Measurements from ENCODE around the gene GATA1. TPM values are rescaled to one million over a fixed set of nuclear protein-coding genes. Genes with fewer than 3 reads are reported as not detected.

The GATA1 gene
- not detected in 2 replicates for total RNA-seq

DNA sequence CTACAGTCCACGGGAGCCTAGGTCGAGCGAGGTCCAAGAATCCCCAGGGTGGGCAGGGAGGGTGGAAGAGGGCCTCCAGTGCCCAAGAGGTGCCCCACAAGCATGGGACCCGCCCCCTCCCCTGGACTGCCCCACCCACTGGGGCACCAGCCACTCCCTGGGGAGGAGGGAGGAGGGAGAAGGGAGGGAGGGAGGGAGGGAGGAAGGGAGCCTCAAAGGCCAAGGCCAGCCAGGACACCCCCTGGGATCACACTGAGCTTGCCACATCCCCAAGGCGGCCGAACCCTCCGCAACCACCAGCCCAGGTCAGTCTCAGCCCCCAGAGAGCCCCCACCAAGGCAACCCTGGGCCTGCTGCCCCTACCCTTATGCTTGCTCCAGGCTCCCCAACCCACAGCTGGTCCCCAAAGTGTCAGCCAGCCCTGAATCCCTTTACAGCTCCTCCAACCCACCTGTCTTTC is at the start of gene GATA1:
Gene GATA1 (plus strand): TSS at position 250 of the 460 bp plus-strand sequence. CDS start 4,520 bp downstream, outside the sequence.
- intact Hi-C loops (cut with micrococcal nuclease): loop anchor here (5.0 kb wide), 1 partner anchor 49 kb away; no protein-coding TSS in a partner anchor

DNA sequence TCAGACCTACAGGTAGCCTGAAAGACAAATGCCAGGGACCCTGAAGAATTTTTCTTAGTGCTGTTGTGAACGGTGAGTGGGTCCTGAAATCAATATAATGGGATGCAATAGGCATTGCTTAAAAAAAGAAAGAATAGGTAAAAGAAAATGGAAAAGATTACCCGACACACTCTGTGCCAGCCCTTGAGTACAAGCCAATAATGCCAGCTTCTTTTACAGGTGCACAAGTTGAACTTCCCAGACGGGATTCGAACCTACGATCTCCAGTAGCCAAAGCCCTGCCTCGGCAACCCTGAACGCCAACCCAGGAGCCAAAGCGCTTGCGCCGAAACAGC is 49.5 kb upstream of the GATA1 start:
- intact Hi-C loops (cut with micrococcal nuclease): loop anchor here (1.0 to 5.0 kb wide), 7 partner anchors 24 to 221 kb away; partner anchors contain the start of genes GATA1, PQBP1, SUV39H1 and TIMM17B

DNA sequence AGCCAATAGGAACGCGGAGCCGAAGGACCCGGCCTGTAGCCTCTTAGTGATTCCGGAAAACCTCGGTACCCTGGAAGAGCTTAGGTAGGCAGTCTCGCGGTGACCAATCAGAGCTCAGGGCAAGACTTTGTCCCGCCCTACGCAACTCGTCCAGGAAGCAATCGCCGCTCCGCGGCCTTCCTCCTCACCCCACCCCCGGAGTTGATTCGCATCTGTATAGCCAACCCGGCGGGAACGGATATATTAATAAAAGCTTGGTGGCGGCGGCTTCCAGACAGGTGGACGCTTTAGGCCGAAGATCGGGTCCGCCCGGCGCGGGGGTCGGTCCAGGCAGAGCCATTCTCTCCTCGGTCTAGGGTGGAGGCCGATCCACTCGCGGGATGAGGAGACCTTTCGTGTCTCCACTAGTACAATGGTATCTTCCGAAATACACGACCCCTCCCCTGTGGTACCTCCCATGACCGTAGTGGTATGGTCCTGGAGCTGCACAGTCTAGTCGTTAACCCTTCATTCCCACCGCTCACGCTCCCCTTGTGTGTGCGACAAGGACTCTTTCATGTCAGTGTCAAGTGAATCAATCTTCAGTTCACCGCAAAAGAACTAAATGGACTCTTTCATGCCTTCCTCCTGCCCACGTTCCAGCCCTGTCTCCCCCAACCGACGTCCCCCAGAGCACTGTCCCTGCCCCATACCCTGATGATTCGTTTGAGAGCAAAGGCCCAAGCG is 49.0 kb upstream of the GATA1 start:
- intact Hi-C loops (cut with micrococcal nuclease): loop anchor here (1.0 to 5.0 kb wide), 7 partner anchors 24 to 221 kb away; partner anchors contain the start of genes GATA1, PQBP1, SUV39H1 and TIMM17B

DNA sequence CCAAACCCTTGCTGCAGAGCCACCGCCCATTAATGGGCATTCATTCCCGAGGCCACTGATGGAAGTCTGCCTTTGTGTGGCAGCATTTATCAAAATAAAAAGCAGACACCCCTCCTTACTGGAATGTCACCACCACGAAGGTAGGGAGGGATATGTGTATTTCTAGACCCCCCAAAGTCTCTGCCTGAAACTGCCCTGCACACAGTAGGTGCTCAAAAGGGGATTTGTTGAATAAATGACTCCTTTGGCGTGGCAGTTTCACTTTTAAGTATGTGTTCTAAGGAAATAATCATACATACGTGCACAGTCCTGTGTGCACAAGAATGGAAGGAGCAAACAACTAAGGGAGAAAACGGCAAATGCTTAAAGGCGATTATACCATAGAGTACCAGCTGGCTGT is 48.5 kb upstream of the GATA1 start:
- intact Hi-C loops (cut with micrococcal nuclease): loop anchor here (1.0 to 5.0 kb wide), 7 partner anchors 25 to 220 kb away; partner anchors contain the start of genes GATA1, PQBP1, SUV39H1 and TIMM17B

DNA sequence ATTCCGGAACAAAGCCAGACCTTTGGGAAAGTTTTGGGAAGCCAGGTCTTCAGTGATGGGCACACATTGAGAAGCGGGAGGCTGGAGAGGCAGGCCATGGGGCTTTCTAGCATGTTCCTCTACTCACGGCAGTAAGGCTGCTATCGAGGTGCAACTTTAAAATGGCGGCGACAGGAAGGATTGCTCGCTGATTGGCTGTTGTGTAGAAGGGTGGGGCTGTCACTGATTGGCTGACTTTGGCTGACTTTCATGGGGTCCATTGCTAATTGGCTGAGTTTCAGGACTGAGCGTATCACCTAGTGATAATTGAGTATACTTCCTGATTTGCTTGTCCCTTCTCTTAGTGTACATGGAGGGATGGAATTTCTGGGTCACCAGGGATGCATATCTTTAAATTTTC is 44.6 kb upstream of the GATA1 start:
- intact Hi-C loops (cut with micrococcal nuclease): no loop called here

DNA sequence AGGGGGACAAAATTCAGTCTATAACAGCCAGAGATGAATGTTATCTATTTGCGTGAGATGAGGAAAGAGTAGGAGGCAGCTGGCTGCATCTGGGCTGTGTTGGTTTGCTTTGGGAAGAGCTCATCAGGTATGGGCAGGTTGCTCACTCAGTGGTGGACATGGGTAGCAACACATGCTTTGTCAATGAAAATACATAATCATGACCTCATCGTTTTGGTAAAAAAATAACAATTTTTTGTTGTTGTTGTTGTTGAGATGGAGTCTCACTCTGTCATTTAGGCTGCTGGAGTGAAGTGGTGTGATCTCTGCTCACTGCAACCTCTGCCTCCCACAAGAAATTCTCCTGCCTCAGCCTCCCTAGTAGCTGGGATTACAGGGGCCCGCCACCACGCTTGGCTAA is 41.2 kb upstream of the GATA1 start:
- intact Hi-C loops (cut with micrococcal nuclease): no loop called here

DNA sequence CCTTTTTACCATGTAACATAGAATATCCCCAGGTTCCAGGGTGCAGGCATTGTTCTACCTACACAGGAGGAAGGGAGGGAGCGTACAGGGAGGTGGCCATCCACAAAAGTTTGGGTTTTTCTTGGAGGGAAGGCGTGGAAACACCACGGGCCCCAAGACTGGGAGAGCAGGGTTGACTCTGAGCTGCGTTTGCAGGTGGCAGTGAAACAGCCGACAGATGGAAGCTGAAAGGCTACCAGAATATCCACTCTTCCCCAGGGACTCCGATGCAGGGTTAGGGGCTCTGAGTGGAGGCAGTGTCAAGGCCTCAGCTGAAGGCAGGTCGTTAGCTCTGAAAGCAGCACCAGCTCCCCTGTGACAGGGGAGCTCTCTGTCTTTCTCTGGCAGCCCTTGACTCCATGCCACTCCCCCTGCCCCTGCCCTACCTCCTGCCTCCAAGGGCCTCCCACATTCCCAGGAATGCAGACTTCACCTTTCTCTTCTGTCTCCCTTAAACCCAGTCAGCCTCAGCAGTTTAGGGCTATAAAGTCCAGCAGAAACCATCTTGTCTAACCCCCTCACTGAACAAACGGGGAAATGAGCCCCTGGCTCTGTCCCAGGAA is 38.9 kb upstream of the GATA1 start:
- intact Hi-C loops (cut with micrococcal nuclease): no loop called here

DNA sequence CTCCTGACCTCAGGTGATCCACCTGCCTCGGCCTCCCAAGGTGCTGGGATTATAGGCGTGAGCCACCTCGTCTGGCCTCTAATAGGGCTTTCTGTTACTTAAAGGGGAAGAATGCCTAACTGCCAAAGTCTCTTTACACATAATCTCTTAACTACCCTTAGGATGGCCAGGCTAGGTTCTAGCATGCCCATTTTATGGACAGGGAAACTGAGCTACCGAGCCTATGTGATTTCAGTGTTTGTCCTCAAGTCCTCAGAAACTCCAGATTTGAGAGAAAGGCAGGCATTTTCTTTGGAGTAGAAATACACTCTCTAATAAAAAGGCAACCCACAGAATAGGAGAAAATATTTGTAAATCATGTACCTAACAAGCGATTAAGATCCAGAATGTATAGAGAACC is 37.2 kb upstream of the GATA1 start:
- intact Hi-C loops (cut with micrococcal nuclease): no loop called here

DNA sequence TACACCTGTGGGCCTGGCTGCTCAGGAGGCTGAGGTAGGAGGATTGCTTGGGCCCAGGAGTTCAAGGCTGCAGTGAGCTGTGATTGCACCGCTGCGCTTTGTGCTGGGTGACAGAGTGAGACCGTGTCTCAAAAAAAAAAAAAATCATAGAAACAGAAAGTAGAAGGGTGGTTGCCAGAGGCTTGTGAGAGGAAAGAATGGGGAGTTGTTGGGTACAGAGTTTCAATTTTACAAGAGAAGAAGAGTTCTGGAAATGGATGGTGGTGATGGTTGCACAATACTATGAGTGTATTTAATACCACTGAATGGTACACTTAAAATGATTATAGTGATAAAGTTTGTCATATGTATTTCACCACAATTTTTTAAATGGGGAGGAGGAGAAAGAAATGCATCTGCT is 35.0 kb upstream of the GATA1 start:
- intact Hi-C loops (cut with micrococcal nuclease): no loop called here

DNA sequence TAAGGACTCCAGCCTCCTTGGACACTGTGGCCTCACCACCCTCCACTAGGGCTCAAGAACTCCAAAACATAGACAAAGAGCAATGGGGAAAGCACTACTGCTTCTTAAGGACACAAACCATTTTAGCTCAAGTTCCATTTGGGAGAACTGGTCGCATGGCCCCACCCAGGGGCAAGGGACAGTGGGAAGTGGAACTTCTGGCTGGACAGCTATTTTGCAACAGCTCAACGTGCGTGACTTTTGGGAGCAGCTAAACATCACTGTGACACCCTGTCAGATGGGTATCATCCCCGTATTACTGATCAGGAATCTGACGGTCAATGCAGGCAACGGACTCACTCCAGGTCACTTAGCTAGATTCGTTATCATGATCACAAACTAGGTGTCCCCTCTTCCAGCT is 33.9 kb upstream of the GATA1 start:
- intact Hi-C loops (cut with micrococcal nuclease): no loop called here

DNA sequence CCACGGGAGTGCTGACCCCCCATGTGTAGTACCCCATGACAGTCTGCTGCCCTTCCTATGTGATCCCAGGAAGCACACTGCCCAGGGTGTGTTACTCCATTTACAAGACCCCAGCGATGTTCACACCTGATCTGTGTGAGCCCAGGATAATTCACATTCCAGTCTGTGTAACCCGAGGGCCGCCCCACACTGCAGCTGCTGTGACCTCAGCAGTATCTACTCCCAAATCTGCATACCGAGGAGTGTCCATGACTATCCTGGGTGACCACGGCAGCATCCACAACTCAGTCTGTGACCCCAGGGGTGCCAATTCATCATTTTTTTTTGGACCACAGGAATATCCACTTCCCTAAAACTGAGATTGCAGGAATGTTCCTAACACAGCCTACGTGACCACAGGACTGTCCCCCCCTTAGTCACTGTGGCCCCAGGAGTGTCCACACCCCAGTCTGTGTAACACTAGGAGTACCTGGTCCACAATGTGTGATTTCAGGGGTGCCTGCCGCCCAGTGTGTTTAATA is 32.6 kb upstream of the GATA1 start:
- intact Hi-C loops (cut with micrococcal nuclease): no loop called here

DNA sequence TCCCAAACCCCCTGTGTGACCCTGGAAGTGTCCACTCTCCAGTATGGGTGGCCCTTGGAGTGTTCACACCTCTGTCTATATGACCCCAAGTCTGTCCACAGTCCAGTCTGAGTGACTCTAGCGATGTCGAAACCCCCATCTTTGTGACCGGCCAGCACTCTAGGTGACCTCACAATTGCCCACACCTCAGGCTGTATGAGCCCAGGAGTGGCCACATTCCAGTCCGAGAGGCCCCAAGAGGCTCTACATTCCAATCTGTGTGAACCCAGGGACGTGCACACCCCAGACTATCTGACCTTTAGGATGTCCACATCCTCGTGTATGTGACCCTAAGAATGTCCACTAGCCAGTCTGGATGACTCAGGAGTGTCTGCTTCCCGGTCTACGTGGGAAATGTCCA is 32.2 kb upstream of the GATA1 start:
- intact Hi-C loops (cut with micrococcal nuclease): no loop called here

DNA sequence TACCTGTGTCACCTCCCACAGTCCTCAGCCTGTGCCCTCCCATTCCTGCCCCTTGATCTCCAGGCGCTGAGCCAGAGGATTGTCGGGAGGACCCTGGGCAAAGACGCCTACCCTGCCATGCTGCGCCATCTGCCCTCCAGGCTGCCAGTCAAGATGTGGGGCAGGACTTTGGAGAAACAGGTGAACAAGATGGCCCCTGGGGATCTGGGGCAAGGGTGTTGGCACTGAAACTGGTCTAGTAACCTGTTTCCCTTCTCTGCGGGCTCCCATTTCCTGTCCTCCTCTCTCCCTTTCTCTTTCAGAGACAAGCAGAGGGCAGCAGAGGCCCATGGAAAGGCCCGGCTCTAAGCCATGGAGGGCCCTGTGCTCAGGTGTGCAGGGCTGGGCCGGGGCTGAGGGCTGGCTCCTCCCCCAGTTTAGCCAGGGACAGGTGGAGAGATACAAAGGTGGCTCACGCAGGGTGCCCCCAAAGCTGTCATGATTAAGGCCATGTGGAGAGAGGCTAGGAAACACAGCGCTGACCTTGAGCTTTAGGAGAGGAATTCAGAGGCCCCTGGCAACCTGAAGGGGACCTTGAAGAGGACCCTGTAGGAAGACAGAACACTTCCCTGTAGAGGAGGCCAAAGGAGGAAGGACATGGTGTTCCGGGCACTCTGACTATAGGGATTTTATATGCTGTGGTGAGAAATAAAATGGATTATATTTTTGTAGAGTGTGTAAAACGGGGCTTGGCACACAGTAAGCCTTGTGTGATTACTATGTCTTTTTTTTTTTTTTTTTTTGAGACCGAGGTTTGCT is 24.5 kb upstream of the GATA1 start, which contains the start of gene GLOD5:
Gene GLOD5 (plus strand): TSS at position 74 of the 798 bp plus-strand sequence. CDS start 44 bp downstream, at position 118.
- intact Hi-C loops (cut with micrococcal nuclease): no loop called here

DNA sequence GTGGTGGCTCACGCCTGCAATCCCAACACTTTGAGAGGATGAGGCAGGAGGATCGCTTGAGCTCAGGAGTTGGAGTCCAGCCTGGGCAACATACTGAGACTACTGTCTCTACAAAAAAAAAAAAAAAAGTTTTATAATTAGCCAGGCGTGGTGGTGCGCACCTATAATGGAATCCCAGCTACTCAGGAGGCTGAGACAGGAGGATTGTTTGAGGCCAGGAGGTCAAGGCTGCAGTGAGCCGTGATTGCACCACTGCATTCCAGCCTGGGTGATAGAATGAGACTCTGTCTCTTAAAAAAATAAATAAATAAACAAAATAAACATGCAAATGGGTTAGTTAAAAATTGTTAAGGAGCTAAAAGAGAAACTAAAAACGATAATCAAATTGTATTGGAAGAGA is 17.2 kb upstream of the GATA1 start:
- intact Hi-C loops (cut with micrococcal nuclease): no loop called here

DNA sequence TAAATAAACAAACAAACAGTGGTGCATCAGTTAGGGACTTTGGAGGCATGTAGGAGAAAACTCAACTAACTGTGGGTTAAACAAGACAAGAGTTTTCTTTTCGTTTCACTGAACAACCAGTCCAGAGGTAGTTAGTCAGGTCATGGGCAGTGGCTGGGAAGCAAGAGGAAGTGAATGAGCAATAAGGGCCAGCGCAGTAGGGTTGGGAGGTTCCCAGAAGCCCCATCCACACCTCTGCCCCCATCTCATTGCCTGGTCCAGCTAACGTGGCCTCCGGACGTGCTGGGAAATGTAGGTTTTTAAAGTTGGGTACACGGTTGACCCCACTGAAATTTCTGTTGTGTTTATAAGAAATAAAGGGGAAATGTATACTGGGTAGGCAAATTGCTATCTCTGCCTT is 16.1 kb upstream of the GATA1 start:
- intact Hi-C loops (cut with micrococcal nuclease): no loop called here

DNA sequence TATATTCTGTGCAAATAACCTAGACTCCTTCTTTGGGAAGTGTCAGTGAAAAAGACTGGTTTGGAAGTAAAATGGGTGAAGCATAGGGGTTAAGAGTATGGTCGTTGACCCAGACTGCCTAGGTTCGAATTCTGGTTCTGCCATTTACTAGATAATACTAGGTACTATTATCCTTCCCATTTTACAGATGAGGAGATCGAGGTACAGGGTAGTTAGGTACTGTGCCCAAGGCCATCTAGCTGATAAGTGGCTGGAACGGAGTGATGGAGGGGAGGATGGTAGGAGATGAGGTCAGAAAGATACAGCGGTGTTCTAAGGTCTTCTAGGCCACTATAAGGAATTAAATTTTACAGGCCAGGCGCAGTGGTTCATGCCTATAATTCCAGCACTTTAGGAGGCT is 13.8 kb upstream of the GATA1 start:
- intact Hi-C loops (cut with micrococcal nuclease): no loop called here

DNA sequence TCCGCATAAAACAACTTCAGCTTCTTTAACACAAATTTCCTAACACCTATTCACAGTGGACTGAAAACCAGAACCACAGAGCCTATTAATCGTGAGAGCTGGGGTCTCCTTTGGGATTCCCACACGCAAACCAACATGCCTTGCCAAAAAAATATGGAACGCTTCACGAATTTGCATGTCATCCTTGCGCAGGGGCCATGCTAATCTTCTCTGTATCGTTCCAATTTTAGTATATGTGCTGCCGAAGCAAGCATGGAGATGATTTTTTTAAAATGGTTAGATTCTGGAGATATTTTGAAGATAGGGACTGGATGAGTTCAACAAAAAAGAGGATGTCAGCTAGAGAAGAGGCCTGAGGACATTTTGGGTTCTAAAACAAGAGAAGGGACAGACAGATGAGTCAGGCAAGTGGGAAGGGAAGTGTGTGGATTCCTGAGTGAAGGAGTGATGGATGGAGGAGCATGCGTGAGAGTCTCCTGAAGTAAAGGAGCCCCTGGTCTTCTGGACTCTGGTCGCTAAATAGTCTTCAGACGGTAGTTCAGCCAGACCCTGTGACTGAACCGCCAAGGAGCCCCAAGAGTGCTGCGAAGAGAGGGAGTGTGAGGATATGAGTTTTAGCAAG is 9.5 kb upstream of the GATA1 start:
- intact Hi-C loops (cut with micrococcal nuclease): no loop called here

DNA sequence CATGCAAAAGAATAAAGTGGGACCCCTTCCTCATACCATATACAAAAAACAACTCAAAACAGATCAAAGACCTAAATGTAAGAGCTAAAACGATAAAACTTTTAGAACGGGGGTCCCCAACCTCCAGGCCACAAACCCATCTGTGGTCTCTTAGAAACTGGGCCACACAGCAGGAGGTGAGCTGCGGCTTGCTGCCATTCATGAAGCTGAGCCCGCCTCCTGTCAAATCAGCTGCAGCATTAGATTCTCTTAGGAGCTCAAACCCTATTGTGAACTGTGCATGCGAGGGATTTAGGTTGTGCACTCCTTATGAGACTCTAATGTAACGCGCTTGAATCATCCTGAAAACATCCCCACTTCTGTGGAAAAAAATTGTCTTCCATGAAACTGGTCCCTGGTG is 7.0 kb upstream of the GATA1 start:
- intact Hi-C loops (cut with micrococcal nuclease): no loop called here

DNA sequence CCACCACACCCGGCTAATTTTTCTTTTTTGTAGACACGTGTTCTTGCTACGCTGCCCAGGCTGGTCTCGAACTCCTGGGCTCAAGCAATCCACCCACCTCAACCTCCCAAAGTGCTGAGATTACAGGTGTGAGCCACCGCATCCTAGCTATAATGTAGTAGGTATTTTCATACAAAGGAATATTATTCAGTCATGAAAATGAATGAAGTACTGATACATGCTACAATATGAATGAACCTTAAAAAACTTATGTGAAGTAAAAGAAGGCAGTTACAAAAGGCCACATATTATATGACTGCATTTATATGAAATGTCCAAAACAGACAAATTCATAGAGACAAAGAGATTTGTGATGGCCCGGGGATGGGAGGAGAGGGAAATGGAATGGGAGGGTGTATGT is 4.7 kb upstream of the GATA1 start:
- intact Hi-C loops (cut with micrococcal nuclease): no loop called here

DNA sequence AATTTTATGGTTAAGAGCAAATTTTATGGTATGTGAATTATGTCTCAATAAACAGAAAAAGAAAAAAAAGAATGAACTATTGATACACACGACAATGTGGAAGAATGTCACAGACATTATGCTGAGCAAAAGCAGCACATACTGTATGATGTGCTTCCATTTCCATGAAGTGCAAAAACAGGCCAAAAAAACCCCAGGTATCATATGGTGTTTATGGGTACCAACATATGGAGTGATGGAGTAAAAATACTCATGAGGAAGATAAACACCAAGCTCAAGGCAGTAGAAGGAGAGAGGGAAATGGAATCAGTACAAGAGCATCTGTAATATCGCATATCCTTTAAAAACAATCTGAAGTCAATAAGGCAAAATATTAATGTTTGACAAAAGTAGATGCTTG is 4.2 kb upstream of the GATA1 start:
- intact Hi-C loops (cut with micrococcal nuclease): no loop called here

DNA sequence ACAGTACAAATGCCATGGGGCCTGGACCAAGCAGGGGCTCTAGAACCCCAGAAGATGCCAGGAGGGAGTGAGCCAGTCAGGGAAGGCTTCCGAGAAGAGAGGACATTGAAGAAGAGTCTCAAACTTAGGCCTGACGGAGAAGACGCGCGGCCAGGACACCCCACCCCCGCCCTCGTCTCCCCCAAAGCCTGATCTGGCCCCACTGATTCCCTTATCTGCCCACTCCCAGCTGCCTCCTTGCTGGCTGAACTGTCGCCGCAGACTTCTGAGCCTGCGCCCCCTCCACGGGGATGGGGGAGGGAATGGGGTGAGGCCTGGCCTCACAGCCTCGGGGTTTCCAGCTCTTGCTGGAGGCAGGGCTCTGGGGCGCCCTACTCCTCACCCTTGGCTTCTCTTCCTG is 3.6 kb upstream of the GATA1 start:
- intact Hi-C loops (cut with micrococcal nuclease): no loop called here

All from T-helper 2 cell treated with Interferon-gamma antibody and Interleukin-4, amounts not matched to agents 100 ng/mL and 5 ng/mL, for 36 hours (primary cell).